GM19455 (cell line): ENCODE results near the gene NOP10.
"Not testable (repeated sequence)": the region's sequence is repeated elsewhere in the genome, so short reads cannot be mapped to it uniquely, and the experiment has no call there.

Experiments
- ATAC-seq: cut with Tn5 transposase; IDR thresholded peaks from one replicate; pipeline ENCODE4 v1.9.1; 2021; ENCODE audit not compliant: unreplicated experiment

NOP10 gene

DNA sequence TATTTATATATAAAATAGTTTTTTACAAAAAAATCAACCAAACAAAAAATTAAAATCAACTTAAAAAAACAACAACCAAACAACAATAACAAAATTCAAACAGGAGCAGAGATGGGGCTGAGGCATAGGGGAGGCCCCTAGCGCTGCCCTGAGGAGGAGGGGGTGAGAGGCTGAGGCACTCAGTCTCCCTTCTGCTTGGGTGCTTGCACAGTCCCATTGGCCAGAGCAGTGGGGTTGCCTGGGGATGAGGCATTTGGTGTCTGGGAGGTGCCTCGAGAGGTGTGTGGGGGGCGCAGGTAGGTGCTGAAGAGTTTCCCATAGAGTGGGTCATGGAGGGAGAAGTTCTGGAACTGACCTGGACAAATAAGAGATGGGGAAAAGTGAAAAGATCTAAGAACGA is 16.0 kb upstream of the NOP10 start:
- ATAC-seq: no peak

DNA sequence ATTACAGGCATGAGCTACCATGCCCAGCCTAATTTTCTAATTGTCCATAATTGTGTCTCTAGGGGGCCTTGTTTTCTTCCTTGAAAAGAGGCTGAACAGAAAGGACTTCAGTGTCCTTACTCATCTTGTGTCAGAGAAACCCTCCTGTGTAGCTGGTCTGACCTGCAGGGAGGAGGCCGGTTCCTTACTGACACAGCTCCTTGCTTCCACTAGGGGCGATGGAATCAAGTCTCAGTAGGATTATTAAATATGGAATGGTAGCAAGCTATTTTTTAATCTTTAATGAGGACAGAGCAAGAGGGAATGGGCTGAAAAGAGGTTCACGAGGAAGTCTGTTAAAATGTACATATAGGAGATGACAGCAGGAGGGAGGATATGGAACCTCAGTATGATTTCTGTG is 15.4 kb upstream of the NOP10 start:
- no peak for ATAC-seq

DNA sequence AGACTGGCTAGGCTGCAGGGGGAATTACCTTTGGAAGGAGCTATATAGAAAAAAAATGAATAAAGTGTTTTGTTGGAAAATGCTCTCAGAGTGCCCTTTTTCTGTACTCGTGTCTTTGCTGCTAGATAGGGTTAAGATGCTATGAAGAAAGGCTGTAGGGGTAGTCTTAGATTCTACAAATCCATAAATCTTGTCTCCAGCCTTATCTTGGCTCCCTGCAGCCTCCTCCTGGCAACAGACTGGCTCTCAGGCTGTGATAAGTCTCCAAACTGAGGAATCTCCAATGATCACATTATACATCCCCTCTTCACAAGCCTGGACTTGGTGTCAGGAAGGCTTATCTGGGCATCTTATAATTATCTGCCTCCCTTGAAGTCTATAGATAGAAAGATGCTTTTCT is 14.7 kb upstream of the NOP10 start:
- no peak for ATAC-seq

DNA sequence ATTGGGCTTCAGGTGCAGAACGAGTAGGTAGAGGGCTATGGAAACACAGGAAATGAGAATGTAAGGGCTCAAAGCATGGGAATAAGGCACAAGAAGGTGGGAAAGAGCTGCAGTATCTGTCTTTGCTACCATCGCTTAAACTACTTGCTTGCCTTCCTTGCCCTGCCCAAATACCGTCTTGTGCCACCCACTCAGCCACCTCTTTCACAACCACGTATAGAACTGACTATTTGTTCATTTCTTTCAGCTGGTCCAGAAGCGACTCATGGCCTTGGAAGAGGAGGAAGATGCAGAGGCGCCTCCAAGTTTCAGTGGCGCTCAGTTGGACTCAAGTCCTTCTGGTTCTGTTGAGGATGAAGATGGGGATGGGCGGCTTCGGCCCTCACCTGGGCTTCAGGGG is 12.3 kb upstream of the NOP10 start:
- no peak for ATAC-seq

DNA sequence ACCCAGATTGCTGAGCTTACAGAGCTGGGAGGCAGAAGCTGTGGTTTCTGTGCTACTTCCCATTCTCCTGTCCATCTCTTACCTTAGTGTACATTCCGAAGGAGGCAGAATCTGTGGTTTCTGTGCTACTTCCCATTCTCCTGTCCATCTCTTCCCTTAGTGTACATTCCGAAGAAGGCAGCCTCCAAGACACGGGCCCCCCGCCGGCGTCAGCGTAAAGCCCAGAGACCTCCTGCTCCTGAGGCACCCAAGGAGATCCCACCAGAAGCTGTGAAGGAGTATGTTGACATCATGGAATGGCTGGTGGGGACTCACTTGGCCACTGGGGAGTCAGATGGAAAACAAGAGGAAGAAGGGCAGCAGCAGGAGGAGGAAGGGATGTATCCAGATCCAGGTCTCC is 11.3 kb upstream of the NOP10 start:
- no peak for ATAC-seq

DNA sequence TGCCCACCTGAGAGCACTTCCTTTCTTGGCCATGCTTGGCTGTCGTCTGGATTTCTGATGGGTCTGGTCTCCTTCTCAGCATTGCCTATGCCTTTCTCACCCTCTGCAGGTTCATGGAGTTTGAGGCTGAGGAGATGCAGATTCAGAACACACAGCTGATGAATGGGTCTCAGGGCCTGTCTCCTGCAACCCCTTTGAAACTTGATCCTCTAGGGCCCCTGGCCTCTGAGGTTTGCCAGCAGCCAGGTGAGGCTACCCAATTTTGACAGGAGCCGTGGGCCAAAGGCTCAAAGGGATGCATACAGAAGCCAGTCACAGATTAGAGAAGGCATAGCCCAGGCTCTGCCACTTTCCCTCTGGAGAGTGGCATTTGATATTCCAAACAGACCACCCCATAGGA is 10.7 kb upstream of the NOP10 start:
- ATAC-seq: no peak

DNA sequence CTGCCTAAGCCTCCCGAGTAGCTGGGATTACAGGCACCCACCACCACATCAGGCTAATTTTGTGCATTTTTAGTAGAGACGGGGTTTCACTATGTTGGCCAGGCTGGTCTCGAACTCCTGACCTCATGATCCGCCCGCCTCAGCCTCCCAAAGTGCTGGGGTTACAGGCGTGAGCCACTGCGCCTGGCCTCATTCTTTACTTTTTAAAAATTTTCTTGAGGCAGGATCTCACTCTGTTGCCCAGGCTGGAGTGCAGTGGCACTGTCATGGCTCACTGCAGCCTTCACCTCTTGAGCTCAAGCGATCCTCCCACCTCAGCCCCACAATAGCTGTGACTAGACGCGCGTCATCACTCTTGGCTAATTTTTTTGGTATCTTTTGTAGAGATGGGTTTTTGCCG is 10.1 kb upstream of the NOP10 start:
- ATAC-seq: not testable (repeated sequence)

DNA sequence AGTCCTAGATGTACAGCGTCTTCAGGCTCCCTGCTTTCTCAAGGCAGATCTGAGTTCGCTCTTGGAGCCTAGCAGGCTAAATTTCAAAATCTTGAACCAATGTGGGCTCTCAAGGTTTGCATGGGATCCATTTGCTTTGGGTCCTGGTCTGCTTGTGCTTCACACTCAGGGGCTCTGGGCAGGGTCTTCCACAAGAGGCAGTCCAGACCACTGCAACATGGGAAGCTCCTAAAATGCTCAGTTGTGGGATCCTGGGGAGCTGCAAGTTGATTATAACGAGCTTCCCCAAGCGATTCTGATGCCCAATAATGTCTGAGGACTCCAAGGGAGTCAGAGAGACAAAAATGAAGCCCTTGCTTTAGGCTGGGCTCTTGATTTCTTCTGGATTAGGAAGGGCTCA is 6.8 kb upstream of the NOP10 start:
- no peak for ATAC-seq

DNA sequence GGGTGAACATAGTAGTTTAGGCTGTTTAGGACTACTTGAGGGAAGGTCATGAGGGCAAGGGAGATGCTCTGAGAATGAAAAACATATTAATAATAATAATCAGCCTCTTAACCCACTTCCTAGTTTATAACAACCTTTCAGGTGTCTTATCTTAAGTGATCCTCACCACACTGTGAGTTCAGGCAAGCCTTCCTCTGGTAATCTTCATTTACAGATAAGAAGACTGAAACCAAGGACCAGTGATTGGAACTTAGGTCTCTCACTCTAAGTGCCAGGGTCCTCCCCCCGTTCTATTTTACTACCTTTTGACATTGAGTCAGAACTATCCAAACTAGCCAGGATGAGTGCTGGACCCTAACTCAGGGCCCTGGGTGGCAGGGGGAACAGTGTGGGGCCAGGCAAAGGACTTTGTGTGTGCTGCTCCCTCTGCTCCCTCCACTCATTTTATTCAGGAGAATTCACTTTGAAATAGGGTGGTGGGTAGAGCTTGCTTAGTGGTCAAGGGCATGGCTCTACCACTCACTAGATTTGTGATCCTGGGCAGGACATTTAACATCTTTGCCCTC is 5.9 kb upstream of the NOP10 start:
- no peak for ATAC-seq

DNA sequence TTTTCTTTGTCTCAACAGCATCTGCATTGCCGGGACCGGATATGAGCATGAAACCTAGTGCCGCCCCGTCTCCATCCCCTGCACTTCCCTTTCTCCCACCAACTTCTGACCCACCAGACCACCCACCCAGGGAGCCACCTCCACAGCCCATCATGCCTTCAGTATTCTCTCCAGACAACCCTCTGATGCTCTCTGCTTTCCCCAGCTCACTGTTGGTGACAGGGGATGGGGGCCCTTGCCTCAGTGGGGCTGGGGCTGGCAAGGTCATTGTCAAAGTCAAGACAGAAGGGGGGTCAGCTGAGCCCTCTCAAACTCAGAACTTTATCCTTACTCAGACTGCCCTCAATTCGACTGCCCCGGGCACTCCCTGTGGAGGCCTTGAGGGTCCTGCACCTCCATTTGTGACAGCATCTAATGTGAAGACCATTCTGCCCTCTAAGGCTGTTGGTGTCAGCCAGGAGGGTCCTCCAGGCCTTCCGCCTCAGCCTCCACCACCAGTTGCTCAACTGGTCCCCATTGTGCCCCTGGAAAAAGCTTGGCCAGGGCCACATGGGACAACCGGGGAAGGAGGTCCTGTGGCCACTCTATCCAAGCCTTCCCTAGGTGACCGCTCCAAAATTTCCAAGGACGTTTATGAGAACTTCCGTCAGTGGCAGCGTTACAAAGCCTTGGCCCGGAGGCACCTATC is 5.2 kb upstream of the NOP10 start:
- no peak for ATAC-seq

DNA sequence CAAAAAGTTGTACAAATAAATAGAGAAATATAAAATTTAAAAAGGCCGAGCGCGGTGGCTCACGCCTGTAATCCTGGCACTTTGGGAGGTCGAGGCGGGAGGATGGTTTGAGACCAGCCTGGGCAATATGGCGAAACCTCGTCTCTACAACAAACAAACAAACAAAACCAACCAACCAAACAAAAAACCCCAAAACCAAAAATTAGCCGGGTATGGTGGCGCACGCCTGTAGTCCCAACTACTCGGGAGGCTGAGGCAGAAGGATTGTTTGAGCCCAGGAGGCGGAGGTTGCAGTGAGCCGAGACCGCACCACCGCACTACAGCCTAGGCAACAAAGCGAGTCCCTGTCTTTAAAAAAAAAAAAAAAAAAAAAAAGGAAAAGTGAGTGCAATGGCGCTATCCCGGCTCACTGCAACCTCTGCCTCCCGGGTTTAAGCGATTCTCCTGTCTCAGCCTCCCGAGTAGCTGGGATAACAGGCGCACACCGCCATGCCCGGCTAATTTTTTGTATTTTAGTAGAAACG is 661 bp downstream of the NOP10 start:
- not testable (repeated sequence) for ATAC-seq

DNA sequence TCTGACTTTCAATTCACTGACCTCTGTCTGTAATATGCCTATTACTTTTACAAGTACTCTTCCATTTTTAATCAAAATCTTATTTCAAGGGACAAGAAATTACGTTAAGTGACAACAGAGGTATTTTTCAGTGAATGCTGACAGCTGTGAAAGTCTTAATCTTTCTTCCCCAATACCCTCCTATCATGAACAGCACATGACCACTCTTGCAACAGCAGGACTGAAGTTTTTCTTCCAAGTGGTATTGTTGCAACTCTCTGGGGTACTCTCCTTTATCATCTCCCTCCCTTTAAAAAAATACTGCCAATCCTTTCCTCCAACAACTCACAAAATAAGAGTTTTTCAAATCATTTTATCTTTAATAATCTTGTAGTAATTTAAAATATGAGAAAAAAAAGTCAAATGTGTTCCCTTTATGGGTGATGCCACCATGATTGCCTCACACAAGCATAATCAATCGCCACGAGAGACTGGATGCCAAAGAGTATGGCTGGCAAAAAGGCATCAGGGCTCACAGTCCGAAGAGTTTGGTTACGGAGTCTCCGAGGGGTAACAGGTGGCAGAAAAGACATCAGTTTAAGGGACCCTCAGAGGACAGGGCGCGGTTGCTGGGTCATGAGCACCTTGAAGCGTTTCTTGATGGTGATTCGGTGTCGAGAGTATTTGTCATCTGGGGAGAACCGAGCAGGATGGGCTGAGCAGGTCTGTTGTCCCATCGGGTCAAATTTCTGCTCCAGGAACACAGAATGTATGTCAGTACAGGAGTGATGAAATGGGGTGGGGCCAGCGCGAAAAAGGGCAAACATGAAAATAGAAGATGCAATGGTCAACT is 1.3 kb downstream of the NOP10 start:
- ATAC-seq: no peak

DNA sequence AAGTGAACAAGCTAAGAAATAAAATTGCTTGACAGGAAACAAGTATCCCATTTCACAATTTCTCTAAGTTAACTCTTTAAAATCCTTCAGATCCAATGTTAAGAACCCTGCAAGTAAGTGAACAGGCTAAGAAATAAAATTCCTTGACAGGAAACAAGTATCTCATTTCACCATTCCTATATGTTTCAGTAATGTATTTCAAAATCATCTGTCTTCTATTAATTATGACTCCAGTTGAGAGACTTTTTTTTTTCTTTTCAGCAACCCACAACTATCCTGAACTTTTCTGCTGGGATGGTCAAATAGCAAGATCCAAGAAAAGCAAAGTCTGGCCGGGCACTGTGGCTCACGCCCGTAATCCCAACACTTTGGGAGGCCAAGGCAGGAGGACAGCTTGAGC is 3.0 kb downstream of the NOP10 start:
- ATAC-seq: no peak

DNA sequence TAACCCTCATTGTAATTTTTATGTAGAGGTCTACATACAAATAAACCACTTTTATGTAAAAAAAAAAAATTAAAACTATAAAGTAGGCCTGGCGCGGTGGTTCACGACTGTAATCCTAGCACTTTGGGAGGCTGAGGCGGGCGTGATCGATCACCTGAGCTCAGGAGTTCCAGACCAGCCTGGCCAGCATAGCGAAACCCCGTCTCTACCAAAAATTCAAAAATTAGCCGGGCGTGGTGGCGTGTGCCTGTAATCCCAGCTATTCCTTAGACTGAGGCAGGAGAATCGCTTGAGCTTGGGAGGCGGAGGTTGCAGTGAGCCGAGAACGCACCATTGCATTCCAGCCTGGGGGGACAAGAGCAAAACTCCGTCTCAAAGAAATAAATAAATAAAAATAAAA is 4.6 kb downstream of the NOP10 start:
- ATAC-seq: no peak

DNA sequence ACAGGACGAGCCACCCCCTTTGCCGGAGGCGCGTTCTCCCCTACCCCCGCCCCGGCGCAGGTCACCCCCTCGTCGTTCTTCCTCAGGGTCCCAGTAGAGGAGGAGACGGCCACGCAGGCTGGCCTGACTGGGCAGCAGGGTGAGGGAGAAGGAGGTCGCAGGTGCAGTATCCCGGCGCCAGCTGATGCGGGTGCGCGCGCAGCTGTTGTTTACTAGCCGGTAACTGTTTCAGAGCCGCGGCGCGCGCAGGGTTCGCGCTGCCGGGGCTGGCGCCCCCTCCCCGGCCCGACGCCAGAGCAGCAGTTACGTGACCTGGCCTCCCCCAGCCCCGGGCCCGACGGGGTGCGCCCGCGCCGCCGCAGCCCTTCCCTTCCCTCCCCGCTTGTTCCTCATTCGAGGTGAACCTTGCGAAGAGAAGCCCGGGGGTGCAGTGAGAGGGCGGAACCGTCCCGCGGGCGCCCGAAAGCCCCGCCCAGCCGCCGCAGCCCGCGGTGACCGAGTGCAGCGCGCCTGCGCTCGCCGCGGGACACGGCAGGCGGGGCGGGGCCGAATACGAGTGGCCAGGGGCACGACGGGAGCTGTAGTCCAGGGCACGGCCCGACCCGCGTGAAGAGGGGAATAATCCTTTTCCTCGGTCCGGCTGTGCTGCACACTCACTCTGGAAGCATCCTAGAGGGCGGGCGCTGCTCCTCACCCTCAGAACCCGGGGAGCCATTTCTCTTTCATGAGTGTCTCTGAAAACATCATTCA is 5.2 kb downstream of the NOP10 start, which contains the start of gene SLC12A6:
SLC12A6 (minus strand) TSS at position 225 of the 750 bp plus-strand sequence. CDS start 1,101 bp downstream, outside the sequence.
- ATAC-seq: peak; percentile 71

DNA sequence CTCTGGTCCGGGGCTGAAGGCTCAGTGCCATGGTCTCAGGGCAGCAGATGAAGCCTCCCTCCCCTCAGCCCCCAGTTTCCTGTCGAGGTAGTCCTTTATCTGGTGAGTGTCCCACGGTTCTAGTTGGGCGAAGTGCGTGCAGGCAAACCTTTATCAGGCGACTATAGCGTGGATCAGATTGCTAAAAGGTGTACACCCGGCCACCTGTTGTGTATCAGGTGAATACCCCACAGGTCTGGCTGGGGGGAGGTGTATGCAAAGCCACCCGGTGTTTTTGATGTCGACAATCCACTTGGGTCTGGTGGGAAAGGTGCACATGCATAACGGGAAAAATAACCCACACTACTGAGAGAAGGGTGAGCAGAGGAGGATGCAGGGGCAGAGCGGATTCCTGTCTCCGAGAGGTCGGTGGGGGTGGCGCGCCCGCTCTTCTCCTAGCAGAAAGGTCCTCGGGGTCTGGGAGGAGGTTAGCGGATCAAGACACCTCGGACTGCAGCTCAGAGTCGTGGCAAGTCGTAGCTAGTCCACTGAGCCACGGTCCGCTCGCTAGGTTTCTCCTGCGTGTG is 5.9 kb downstream of the NOP10 start:
- peak; percentile 14 for ATAC-seq

DNA sequence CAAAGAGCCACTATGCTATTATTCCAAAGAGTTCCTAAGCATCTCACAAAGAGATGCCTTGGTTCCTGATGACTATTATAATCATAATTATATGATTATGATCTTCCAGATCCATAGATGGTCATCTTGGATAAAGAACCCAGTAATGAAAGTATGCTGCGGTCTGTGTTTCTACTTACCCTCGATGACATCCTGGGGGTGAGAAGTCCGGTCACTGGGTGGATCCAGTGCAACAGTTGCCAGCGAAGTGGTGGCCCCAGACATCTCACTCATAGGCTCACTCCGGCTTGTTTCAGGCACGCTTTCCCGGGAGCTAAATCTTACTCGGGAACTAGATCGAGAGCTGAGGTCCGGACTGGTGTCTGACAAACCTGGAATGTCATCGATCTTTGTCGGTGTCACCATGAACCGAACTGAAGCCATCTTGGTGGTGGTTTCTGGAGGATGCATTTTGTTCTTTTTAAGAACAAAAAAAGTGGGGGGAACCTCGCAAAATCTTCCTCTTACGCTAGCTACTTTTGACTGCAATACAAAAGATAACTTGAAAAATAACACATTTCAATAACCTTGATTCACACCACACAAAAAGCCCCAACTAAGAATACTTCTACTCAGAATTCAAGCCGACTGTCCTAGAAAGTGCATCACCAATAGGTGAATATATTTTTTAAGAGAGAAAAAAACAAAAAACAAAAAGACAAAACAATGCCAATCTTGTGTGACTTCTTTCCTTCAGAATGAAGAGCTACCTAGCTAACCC is 6.5 kb downstream of the NOP10 start:
- no peak for ATAC-seq

DNA sequence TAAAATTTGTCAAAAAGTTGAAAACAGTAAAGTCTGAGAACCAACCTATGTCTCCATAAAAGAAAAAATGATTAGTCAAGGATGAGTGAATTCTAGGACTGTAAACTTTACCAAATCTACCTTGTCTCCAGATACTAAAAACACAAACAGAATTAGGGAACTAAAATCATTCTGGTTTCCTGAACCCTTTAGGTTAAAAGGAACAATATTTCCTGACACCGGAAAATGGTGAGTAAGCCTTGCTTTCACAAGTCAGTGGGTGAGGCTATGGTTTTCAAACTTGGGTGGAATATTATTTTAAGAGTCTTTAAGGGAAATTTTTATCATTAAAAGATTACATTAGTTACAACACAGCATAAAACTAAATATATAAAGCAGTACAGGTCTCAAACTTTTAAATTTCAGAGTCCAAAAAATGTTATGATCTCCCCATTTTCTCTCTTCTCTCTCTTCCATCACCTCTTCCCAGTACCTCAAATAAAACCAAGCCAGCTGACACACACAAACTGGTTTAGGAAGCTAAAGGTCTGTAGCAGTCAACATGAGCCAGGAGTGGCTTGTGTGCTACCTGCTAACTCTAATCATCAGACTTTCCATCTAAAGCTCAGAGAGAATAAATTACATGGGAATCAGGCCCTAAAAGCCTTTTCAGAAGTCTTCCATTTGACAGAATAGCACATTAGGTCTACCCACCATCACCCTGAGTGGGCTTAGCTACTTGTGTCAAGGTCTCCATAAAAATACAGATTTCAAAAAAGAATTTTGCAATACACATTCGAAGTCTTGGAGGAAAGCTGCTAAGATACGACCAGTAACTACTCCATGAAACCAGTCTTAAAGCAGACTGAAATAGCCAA is 7.5 kb downstream of the NOP10 start:
- no peak for ATAC-seq

DNA sequence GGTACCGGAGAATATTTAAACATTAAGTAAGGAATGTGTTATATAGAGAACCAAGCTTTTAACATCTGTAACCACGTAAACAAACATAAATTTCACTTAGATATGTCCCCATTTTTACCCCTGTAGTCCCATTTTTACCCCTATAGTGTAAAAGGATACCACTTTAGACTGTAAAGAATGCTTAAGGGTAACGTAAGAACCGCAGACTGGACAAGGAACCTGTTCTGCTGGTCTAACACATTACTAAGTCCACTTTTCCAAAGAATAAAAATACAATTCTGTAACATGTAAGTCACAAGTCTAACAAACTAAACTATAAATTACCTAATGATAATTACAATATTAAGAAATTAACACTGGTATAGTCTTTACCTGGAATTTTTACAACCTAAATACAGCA is 8.3 kb downstream of the NOP10 start:
- no peak for ATAC-seq
